SK-N-SH (cell line): Measurements from ENCODE around the gene IFITM1. TPM values are rescaled to one million over a fixed set of nuclear protein-coding genes. Genes with fewer than 3 reads are reported as not detected.

Source experiments
- CTCF ChIA-PET: fragments of 300-600, 350-600 bp; formaldehyde crosslinking; extraction: SDS; loops from one replicate; lab custom pipeline; 2021; lab: Yijun Ruan, JAX
- POLR2A ChIA-PET: fragments of 350-600 bp; sonication (Branson Sonifier 250); formaldehyde crosslinking; extraction: SDS; loops from one replicate; lab custom pipeline; 2020; ENCODE audit warnings: antibody characterized with exemption, inconsistent platforms; lab: Yijun Ruan, JAX
- DNase-seq: peaks from one replicate; pipeline ENCODE4 v3.0.0; 2012
- H2AFZ ChIP-seq: fragments of 200-600 bp; sonication (generic); 2 replicates; pipeline ENCODE4 v1.8.1; 2016; ENCODE audit warnings: antibody characterized with exemption, mild to moderate bottlenecking, low read depth
- H3F3A ChIP-seq: fragments of 200-600 bp; sonication (generic); replicated peaks from 2 replicates; pipeline ENCODE3; 2016; ENCODE audit warnings: antibody characterized with exemption, mild to moderate bottlenecking; ENCODE audit not compliant: insufficient read depth
- H3K27ac ChIP-seq, 2 experiments: fragments of 200-500 bp in 1 of 2; fragments of 200-600 bp in 1 of 2; sonication (Bioruptor generic) in 1 of 2; sonication (generic), shearing (Covaris generic) in 1 of 2; 2 replicates each; pipeline versions ENCODE4 v1.5.1 to v1.6.1; 2014 to 2016; ENCODE audit warnings: low read depth in 2 of 2, inconsistent platforms in 1 of 2, low read length in 1 of 2, mild to moderate bottlenecking in 1 of 2, mixed read lengths in 1 of 2
- H3K27me3 ChIP-seq: fragments of 200-600 bp; sonication (generic), shearing (Covaris generic); 2 replicates; pipeline ENCODE4 v1.6.1; 2016; ENCODE audit warnings: mixed run types; ENCODE audit not compliant: insufficient read depth
- H3K36me3 ChIP-seq, 2 experiments: fragments of 200-500 bp in 1 of 2; fragments of 200-600 bp in 1 of 2; sonication (Bioruptor generic) in 1 of 2; sonication (generic) in 1 of 2; replicated peaks in 1 of 2; 2 replicates each; pipeline versions ENCODE3 to v1.5.1; 2014 to 2016; ENCODE audit warnings: low read length in 1 of 2, mild to moderate bottlenecking in 1 of 2; ENCODE audit not compliant: insufficient read depth in 2 of 2, control insufficient read depth in 1 of 2
- H3K4me1 ChIP-seq, 2 experiments: fragments of 200-500 bp in 1 of 2; fragments of 200-600 bp in 1 of 2; sonication (Bioruptor generic) in 1 of 2; sonication (generic), shearing (Covaris generic) in 1 of 2; 2 replicates each; pipeline versions ENCODE4 v1.5.1 to v1.6.1; 2014 to 2016; ENCODE audit warnings: low read depth in 1 of 2, low read length in 1 of 2, mixed run types in 1 of 2; ENCODE audit not compliant: insufficient read depth in 2 of 2, control insufficient read depth in 1 of 2
- H3K4me2 ChIP-seq: fragments of 200-600 bp; sonication (generic), shearing (Covaris generic); 2 replicates; pipeline ENCODE4 v1.6.1; 2017; ENCODE audit warnings: mixed run types
- H3K4me3 ChIP-seq, 2 experiments: fragments of 200-500 bp in 1 of 2; fragments of 200-600 bp in 1 of 2; sonication (Bioruptor generic) in 1 of 2; sonication (generic), shearing (Covaris generic) in 1 of 2; 2 replicates each; pipeline versions ENCODE4 v1.5.1 to v1.8.1; 2014 to 2016; ENCODE audit warnings: low read depth in 2 of 2, inconsistent platforms in 1 of 2, low read length in 1 of 2, mild to moderate bottlenecking in 1 of 2, mixed read lengths in 1 of 2, moderate library complexity in 1 of 2
- H3K79me2 ChIP-seq: fragments of 200-600 bp; sonication (generic); 2 replicates; pipeline ENCODE4 v1.8.1; 2017; ENCODE audit warnings: mild to moderate bottlenecking; ENCODE audit not compliant: insufficient read depth
- H3K9ac ChIP-seq: fragments of 200-600 bp; sonication (generic); 2 replicates; pipeline ENCODE4 v1.6.1; 2017; ENCODE audit warnings: mixed run types
- H3K9me2 ChIP-seq: fragments of 200-600 bp; sonication (generic); 2 replicates; pipeline ENCODE4 v1.6.1; 2017; ENCODE audit warnings: mixed run types
- H3K9me3 ChIP-seq: fragments of 200-600 bp; sonication (generic); 2 replicates; pipeline ENCODE4 v1.6.1; 2017; ENCODE audit warnings: mixed run types, mild to moderate bottlenecking, moderate library complexity
- H4K20me1 ChIP-seq: fragments of 200-600 bp; sonication (generic); 2 replicates; pipeline ENCODE4 v1.6.1; 2017; ENCODE audit warnings: mild to moderate bottlenecking, mixed run types; ENCODE audit not compliant: insufficient read depth
- CHD2 ChIP-seq: fragments of 150-350 bp; IDR thresholded peaks from 2 replicates; pipeline ENCODE4 v1.6.1; 2018; ENCODE audit warnings: low read length; ENCODE audit not compliant: partially characterized antibody
- ELF1 ChIP-seq: IDR thresholded peaks from 2 replicates; pipeline ENCODE4 v1.4.0; 2012
- EZH2phosphoT487 ChIP-seq: fragments of 200-600 bp; sonication (generic); IDR thresholded peaks from 2 replicates; pipeline ENCODE4 v1.6.1; 2017; ENCODE audit warnings: low read depth, mixed run types, mild to moderate bottlenecking, antibody characterized with exemption, moderate library complexity, borderline replicate concordance
- FOXJ3 ChIP-seq: sonication (generic); formaldehyde crosslinking; IDR thresholded peaks from 2 replicates; pipeline ENCODE4 v1.5.1; 2020; ENCODE audit warnings: mild to moderate bottlenecking, missing genetic modification reagents
- GABPA ChIP-seq: IDR thresholded peaks from 2 replicates; pipeline ENCODE4 v1.4.0; 2012; ENCODE audit warnings: low read depth, mild to moderate bottlenecking
- GATA2 ChIP-seq: sonication (generic); formaldehyde crosslinking; IDR thresholded peaks from 2 replicates; pipeline ENCODE4 v1.5.0; 2020; ENCODE audit warnings: mild to moderate bottlenecking, missing genetic modification reagents
- IRF3 ChIP-seq: fragments of 150-350 bp; IDR thresholded peaks from 2 replicates; pipeline ENCODE4 v1.6.1; 2016; ENCODE audit warnings: mild to moderate bottlenecking, low read depth, low read length
- MEF2A ChIP-seq: IDR thresholded peaks from 2 replicates; pipeline ENCODE4 v1.4.0; 2012; ENCODE audit warnings: low read depth, borderline replicate concordance
- NFIC ChIP-seq: IDR thresholded peaks from 2 replicates; pipeline ENCODE4 v1.4.0; 2012; ENCODE audit warnings: borderline replicate concordance
- NRF1 ChIP-seq: IDR thresholded peaks from 2 replicates; pipeline ENCODE4 v1.6.1; 2012; ENCODE audit warnings: low read depth, mild to moderate bottlenecking, low read length
- PBX3 ChIP-seq: IDR thresholded peaks from 2 replicates; pipeline ENCODE4; 2012
- RAD21 ChIP-seq: IDR thresholded peaks from 2 replicates; pipeline ENCODE4 v1.6.1; 2012; ENCODE audit warnings: mild to moderate bottlenecking, low read length
- RCOR1 ChIP-seq: fragments of 150-350 bp; IDR thresholded peaks from 2 replicates; pipeline ENCODE4 v1.6.1; 2017; ENCODE audit warnings: antibody characterized with exemption, low read length
- REST ChIP-seq: IDR thresholded peaks from 2 replicates; pipeline ENCODE4 v1.6.1; 2012; ENCODE audit warnings: mild to moderate bottlenecking, low read depth, low read length, moderate library complexity
- RFX5 ChIP-seq: IDR thresholded peaks from 2 replicates; pipeline ENCODE4 v1.6.1; 2012; ENCODE audit warnings: mild to moderate bottlenecking, improper control_type of control experiment, low read length
- USF2 ChIP-seq: fragments of 150-350 bp; IDR thresholded peaks from 2 replicates; pipeline ENCODE4 v1.6.1; 2017; ENCODE audit warnings: antibody characterized with exemption, low read length, low read depth, borderline replicate concordance
- YY1 ChIP-seq: IDR thresholded peaks from 2 replicates; pipeline ENCODE4 v1.4.0; 2012; ENCODE audit warnings: low read depth, mild to moderate bottlenecking
- WGBS: methylation state at CpG from one replicate; pipeline ENCODE4 v1.1.6; 2017; ENCODE audit warnings: low lambda C conversion rate; 5-methylcytosine and 5-hydroxymethylcytosine counted together
- polyA plus RNA-seq, 3 experiments: library from polyadenylated mRNA; depleted of rRNA; stranded (reverse); fragments of >200 nt; gene quantifications; 2 replicates each; pipeline ENCODE4 v1.2.3, GENCODE V29; 2012
- TF ChIP-seq, protein P1 (sequence below): IDR thresholded peaks from 2 replicates; pipeline ENCODE4 v1.4.0; 2012; ENCODE audit warnings: low read depth, borderline replicate concordance
- TF ChIP-seq, protein P2 (sequence below): IDR thresholded peaks from 2 replicates; pipeline ENCODE4 v1.4.0; 2012; ENCODE audit warnings: low read depth, borderline replicate concordance

IFITM1 gene
- polyA plus RNA-seq, 1 of the 3 experiments (the other 2 are of a cell fraction), result 19.4 TPM

DNA sequence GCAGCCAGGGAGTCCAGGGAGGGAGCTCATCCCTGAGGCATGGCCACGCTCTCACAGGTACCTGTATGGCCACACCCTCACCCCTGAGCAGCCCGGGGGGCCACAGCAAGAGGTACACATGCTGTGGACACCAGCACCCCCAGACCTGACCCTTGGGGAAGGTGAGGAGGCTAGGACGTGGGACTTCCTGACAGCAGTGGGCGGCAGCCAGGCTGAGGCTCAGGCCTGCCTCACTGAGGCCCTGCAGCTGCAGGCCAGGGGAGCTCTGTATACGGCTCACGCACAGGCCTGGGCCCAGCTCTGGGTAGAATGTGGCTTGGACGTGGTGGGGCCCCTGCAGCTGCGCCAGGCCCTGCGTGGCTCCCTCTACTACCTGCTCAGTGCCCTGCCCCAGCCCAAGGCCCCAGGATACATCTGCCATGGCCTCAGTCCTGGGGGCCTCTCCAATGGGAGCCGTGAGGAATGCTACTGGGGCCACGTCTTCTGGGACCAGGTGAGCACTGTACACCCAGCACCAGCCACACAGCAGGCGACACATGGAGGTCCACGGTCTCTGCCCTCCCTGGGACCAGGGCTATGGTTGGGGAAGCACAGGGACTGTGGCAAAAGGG, 23.1 kb upstream of the IFITM1 start:
- H2AFZ ChIP-seq, result no peak overlapping the region
- no peaks in the 10 kb centered on the region for H3F3A ChIP-seq
- no peaks in the 10 kb centered on the region for H3K9me2 ChIP-seq
- no peaks in the 10 kb centered on the region for H3K36me3 ChIP-seq
- no peak overlapping the region for H3K9ac ChIP-seq
- H3K9me3 ChIP-seq, result no peaks in the 10 kb centered on the region
- DNase-seq, result no peak
- WGBS, result 96% methylated on average over 6 of the region's 13 CpGs
- no peak overlapping the region for H3K4me2 ChIP-seq
- no peak overlapping the region for H3K4me3 ChIP-seq
- H3K4me1 ChIP-seq, result peaks cover 0 to 9% of the 10 kb centered on the region in 2 experiments; a peak in 1 of 4 replicates
- TF ChIP-seq, protein P1, sequence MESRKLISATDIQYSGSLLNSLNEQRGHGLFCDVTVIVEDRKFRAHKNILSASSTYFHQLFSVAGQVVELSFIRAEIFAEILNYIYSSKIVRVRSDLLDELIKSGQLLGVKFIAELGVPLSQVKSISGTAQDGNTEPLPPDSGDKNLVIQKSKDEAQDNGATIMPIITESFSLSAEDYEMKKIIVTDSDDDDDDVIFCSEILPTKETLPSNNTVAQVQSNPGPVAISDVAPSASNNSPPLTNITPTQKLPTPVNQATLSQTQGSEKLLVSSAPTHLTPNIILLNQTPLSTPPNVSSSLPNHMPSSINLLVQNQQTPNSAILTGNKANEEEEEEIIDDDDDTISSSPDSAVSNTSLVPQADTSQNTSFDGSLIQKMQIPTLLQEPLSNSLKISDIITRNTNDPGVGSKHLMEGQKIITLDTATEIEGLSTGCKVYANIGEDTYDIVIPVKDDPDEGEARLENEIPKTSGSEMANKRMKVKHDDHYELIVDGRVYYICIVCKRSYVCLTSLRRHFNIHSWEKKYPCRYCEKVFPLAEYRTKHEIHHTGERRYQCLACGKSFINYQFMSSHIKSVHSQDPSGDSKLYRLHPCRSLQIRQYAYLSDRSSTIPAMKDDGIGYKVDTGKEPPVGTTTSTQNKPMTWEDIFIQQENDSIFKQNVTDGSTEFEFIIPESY, result no peak
- TF ChIP-seq EZH2phosphoT487 (no peak), ELF1 (no peak), MEF2A (no peak), RFX5 (no peak), NRF1 (no peak), YY1 (no peak), GATA2 (CRISPR knock-in tag) (no peak), REST (no peak), USF2 (no peak), CHD2 (no peak), IRF3 (no peak), NFIC (no peak), PBX3 (no peak), FOXJ3 (CRISPR knock-in tag) (no peak), RAD21 (no peak), GABPA (no peak), RCOR1 (no peak)
- TF ChIP-seq, protein P2, sequence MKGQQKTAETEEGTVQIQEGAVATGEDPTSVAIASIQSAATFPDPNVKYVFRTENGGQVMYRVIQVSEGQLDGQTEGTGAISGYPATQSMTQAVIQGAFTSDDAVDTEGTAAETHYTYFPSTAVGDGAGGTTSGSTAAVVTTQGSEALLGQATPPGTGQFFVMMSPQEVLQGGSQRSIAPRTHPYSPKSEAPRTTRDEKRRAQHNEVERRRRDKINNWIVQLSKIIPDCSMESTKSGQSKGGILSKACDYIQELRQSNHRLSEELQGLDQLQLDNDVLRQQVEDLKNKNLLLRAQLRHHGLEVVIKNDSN, result no peak
- H3K27me3 ChIP-seq, result no peaks in the 10 kb centered on the region
- H4K20me1 ChIP-seq, result no peaks in the 10 kb centered on the region
- CTCF ChIA-PET, result interaction anchor here (1.0 to 1.5 kb wide), 4 partner anchors 14 to 106 kb away, joined by 3 to 5 read pairs (median 4); partner anchors contain the start of gene IFITM2
- POLR2A ChIA-PET, result no interaction called here
- no peak overlapping the region for H3K27ac ChIP-seq
- H3K79me2 ChIP-seq, result no peaks in the 10 kb centered on the region
